Epithelial cell of esophagus (primary cell): Measurements from ENCODE around the gene CERS2.

Experiments
- DNase-seq: peaks from one replicate; pipeline ENCODE4 v3.0.0; 2010; ENCODE audit warnings: low read depth
- H3K4me3 ChIP-seq: 2 replicates; pipeline ENCODE4 v1.5.1; 2011; ENCODE audit warnings: mild to moderate bottlenecking, low read length, control low read depth
- TF ChIP-seq, protein P1 (sequence below): IDR thresholded peaks from 2 replicates; pipeline ENCODE4 v1.5.1; 2011; ENCODE audit warnings: low read depth, mild to moderate bottlenecking, low read length, control low read depth, inconsistent platforms; ENCODE audit not compliant: insufficient read depth; ENCODE audit errors: missing control alignments

Gene CERS2

GRCh38 chr1:151009206-151009587 is 34.6 kb upstream of the CERS2 start:
- peak overlapping the region; percentile 95 for H3K4me3 ChIP-seq
- DNase-seq = peak; percentile 16
- TF ChIP-seq, protein P1, sequence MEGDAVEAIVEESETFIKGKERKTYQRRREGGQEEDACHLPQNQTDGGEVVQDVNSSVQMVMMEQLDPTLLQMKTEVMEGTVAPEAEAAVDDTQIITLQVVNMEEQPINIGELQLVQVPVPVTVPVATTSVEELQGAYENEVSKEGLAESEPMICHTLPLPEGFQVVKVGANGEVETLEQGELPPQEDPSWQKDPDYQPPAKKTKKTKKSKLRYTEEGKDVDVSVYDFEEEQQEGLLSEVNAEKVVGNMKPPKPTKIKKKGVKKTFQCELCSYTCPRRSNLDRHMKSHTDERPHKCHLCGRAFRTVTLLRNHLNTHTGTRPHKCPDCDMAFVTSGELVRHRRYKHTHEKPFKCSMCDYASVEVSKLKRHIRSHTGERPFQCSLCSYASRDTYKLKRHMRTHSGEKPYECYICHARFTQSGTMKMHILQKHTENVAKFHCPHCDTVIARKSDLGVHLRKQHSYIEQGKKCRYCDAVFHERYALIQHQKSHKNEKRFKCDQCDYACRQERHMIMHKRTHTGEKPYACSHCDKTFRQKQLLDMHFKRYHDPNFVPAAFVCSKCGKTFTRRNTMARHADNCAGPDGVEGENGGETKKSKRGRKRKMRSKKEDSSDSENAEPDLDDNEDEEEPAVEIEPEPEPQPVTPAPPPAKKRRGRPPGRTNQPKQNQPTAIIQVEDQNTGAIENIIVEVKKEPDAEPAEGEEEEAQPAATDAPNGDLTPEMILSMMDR = no peak

- DNase-seq = peak; percentile 96
- TF ChIP-seq, protein P1 = no peak
- peak within 1 kb of the TSS; percentile 95 for H3K4me3 ChIP-seq
Measured at GRCh38 chr1:151008244-151009205, 33.9 kb upstream of the CERS2 start, which contains the start of gene PRUNE1. Gene PRUNE1 (plus strand): TSS chr1:151008449. CDS start chr1:151008633, 184 bp downstream.

- DNase-seq = no peak
- H3K4me3 ChIP-seq = peak overlapping the region; percentile 95
- TF ChIP-seq, protein P1 = no peak
Measured at GRCh38 chr1:151007853-151008243, 33.2 kb upstream of the CERS2 start.

GRCh38 chr1:151006327-151007052 is 31.9 kb upstream of the CERS2 start, which contains the start of gene MINDY1:
Gene MINDY1 (minus strand): TSS chr1:151006902. CDS start chr1:151002617, 4,285 bp downstream.
- H3K4me3 ChIP-seq = peak within 1 kb of the TSS; percentile 73
- TF ChIP-seq, protein P1 = peak; percentile 72
- DNase-seq = peak; percentile 77

- H3K4me3 ChIP-seq = peak overlapping the region; percentile 73
- no peak for DNase-seq
- TF ChIP-seq, protein P1 = no peak
Measured at GRCh38 chr1:151005729-151006319, 31.2 kb upstream of the CERS2 start.

DNA sequence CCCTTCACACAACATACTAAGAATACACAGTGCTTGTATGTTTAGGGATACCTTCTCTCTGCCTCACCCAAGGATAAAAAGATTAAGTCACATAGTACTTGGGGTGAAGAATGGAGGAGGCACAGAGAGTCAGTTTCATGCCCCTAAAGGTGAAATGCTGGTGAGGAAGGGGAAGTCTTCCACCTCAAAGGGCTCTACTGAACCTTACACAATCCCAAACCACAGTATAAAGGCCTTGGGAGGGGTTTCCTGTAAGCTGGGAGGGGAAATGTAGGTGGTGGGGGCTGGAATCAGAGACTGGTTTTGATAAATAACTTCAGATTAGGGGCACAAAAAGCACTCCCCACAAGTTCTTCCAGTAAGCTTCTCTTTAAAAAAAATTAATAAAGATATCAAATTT is 28.5 kb upstream of the CERS2 start:
- no peak overlapping the region for H3K4me3 ChIP-seq
- TF ChIP-seq, protein P1 = no peak
- DNase-seq = no peak
